ENCODE results near the gene NPRL2. TPM values are rescaled to one million over a fixed set of nuclear protein-coding genes. Genes with fewer than 3 reads are reported as not detected.

Gene NPRL2
- polyA plus RNA-seq, 1 experiment: 45.0 TPM

GRCh38 chr3:50385754-50386153 is 35.2 kb upstream of the NPRL2 start:
- DNase-seq (ENCODE audit: low read depth): no peak
- Histone ChIP-seq H3K36me3 (ENCODE audit: control insufficient read depth, insufficient read depth, low read length) (no peaks in the 10 kb centered on the region), H3K4me3 (ENCODE audit: low read depth, low read length) (no peak overlapping the region), H3K27me3 (ENCODE audit: control insufficient read depth, insufficient read depth, low read length) (peaks cover 8% of the 10 kb centered on the region; the same call in 1 of the 2 replicates)
- TF ChIP-seq CTCF (IDR thresholded peaks at IDR 0.05; ENCODE audit: insufficient read depth, low read depth, low read length): no peak
- CTCF ChIA-PET: interaction anchor here (2.2 kb wide), 1 partner anchor 11 kb away, joined by 5 read pairs; no protein-coding TSS in a partner anchor
- POLR2A ChIA-PET: no interaction called here

GRCh38 chr3:50383750-50384149 is 33.2 kb upstream of the NPRL2 start:
- no peak overlapping the region for H3K4me3 ChIP-seq (ENCODE audit: low read depth, low read length)
- TF ChIP-seq CTCF (IDR thresholded peaks at IDR 0.05; ENCODE audit: insufficient read depth, low read depth, low read length): no peak
- H3K27me3 ChIP-seq (ENCODE audit: control insufficient read depth, insufficient read depth, low read length): peaks cover 8% of the 10 kb centered on the region; the same call in 1 of the 2 replicates
- CTCF ChIA-PET: interaction anchor here (1.2 kb wide), 1 partner anchor 8 kb away, joined by 3 read pairs; no protein-coding TSS in a partner anchor
- no peaks in the 10 kb centered on the region for H3K36me3 ChIP-seq (ENCODE audit: control insufficient read depth, insufficient read depth, low read length)
- no peak for DNase-seq (ENCODE audit: low read depth)
- POLR2A ChIA-PET: interaction anchor here (0.6 kb wide), 1 partner anchor 422 kb away, joined by 4 read pairs; no protein-coding TSS in a partner anchor

- Histone ChIP-seq H3K36me3 (ENCODE audit: control insufficient read depth, insufficient read depth, low read length) (no peaks in the 10 kb centered on the region), H3K4me3 (ENCODE audit: low read depth, low read length) (no peak overlapping the region), H3K27me3 (ENCODE audit: control insufficient read depth, insufficient read depth, low read length) (peaks cover 8% of the 10 kb centered on the region; the same call in 1 of the 2 replicates)
- DNase-seq (ENCODE audit: low read depth): no peak
- TF ChIP-seq CTCF (IDR thresholded peaks at IDR 0.05; ENCODE audit: insufficient read depth, low read depth, low read length): no peak
- POLR2A ChIA-PET: no interaction called here
- CTCF ChIA-PET: interaction anchor here (1.2 kb wide), 1 partner anchor 9 kb away, joined by 3 read pairs; no protein-coding TSS in a partner anchor
Measured at GRCh38 chr3:50382722-50383121, 32.1 kb upstream of the NPRL2 start.

GRCh38 chr3:50381383-50381782 is 30.8 kb upstream of the NPRL2 start:
- TF ChIP-seq CTCF (IDR thresholded peaks at IDR 0.05; ENCODE audit: insufficient read depth, low read depth, low read length): no peak
- H3K36me3 ChIP-seq (ENCODE audit: control insufficient read depth, insufficient read depth, low read length): no peaks in the 10 kb centered on the region
- DNase-seq (ENCODE audit: low read depth): no peak
- H3K4me3 ChIP-seq (ENCODE audit: low read depth, low read length): no peak overlapping the region
- POLR2A ChIA-PET: interaction anchor here (0.6 kb wide), 1 partner anchor 22 kb away, joined by 4 read pairs; no protein-coding TSS in a partner anchor
- CTCF ChIA-PET: interaction anchor here (1.0 kb wide), 1 partner anchor 161 kb away, joined by 3 read pairs; no protein-coding TSS in a partner anchor
- H3K27me3 ChIP-seq (ENCODE audit: control insufficient read depth, insufficient read depth, low read length): peaks cover 5% of the 10 kb centered on the region; the same call in 1 of the 2 replicates

- H3K36me3 ChIP-seq (ENCODE audit: control insufficient read depth, insufficient read depth, low read length): no peaks in the 10 kb centered on the region
- no peak for DNase-seq (ENCODE audit: low read depth)
- no peak overlapping the region for H3K4me3 ChIP-seq (ENCODE audit: low read depth, low read length)
- H3K27me3 ChIP-seq (ENCODE audit: control insufficient read depth, insufficient read depth, low read length): 0 out of 2 replicates have a peak, but pooled peaks cover 5% of the 10 kb centered on the region
- TF ChIP-seq CTCF (IDR thresholded peaks at IDR 0.05; ENCODE audit: insufficient read depth, low read depth, low read length): no peak
- POLR2A ChIA-PET: no interaction called here
- CTCF ChIA-PET: interaction anchor here (1.0 kb wide), 1 partner anchor 162 kb away, joined by 3 read pairs; no protein-coding TSS in a partner anchor
Measured at GRCh38 chr3:50380405-50381085, 30.0 kb upstream of the NPRL2 start.
